HEK293 (cell line): ENCODE measurements around the gene CCDC117.

Experiments used
- CTCF ChIA-PET: fragments of 350-600 bp; formaldehyde crosslinking; extraction: SDS; loops from one replicate; lab custom pipeline; 2021; ENCODE audit warnings: antibody characterized with exemption; lab: Yijun Ruan, JAX
- POLR2A ChIA-PET: fragments of 300-600 bp; formaldehyde crosslinking; extraction: SDS; loops from one replicate; lab custom pipeline; 2020; ENCODE audit warnings: antibody characterized with exemption, inconsistent platforms; lab: Yijun Ruan, JAX
- H3K27ac ChIP-seq: fragments of 200-500 bp; sonication (Bioruptor generic); 2 replicates; pipeline ENCODE4 v1.5.1; 2014; ENCODE audit warnings: low read depth, low read length, control low read depth, inconsistent platforms; ENCODE audit errors: extremely low read depth
- H3K36me3 ChIP-seq, 2 experiments: fragments of 200-500 bp in 1 of 2; sonication (Bioruptor generic) in 1 of 2; 1 replicate in 1 of 2; 2 replicates in 1 of 2; pipeline ENCODE4 v1.5.1; 2014 to 2017; ENCODE audit warnings: inconsistent platforms in 2 of 2, low read length in 2 of 2; ENCODE audit not compliant: control insufficient read depth in 2 of 2, insufficient read depth in 1 of 2
- H3K4me1 ChIP-seq: fragments of 200-500 bp; sonication (Bioruptor generic); 2 replicates; pipeline ENCODE4 v1.5.1; 2014; ENCODE audit warnings: mild to moderate bottlenecking, low read length, inconsistent platforms; ENCODE audit not compliant: control insufficient read depth, insufficient read depth
- H3K4me3 ChIP-seq: 2 replicates; pipeline ENCODE4 v1.5.1; 2011; ENCODE audit warnings: low read depth, mild to moderate bottlenecking, control low read depth, low read length, moderate library complexity
- H3K9me3 ChIP-seq: fragments of 200-500 bp; sonication (Bioruptor generic); 2 replicates; pipeline ENCODE4 v1.5.1; 2014; ENCODE audit warnings: low read depth, low read length, inconsistent platforms; ENCODE audit not compliant: control insufficient read depth, insufficient read depth
- BCL11B ChIP-seq: fragments of 450-650 bp; formaldehyde crosslinking; IDR thresholded peaks from 2 replicates; pipeline ENCODE4 v1.5.1; 2016; ENCODE audit warnings: low read depth, missing biosample characterization, missing genetic modification characterization
- MEIS1 ChIP-seq: sonication (generic); formaldehyde crosslinking; IDR thresholded peaks from 2 replicates; pipeline ENCODE4 v1.8.1; 2022; ENCODE audit warnings: missing genetic modification reagents, mild to moderate bottlenecking, borderline replicate concordance
- MZF1 ChIP-seq: fragments of 450-650 bp; formaldehyde crosslinking; IDR thresholded peaks from 2 replicates; pipeline ENCODE4 v1.5.1; 2017; ENCODE audit warnings: missing biosample characterization, missing genetic modification characterization, borderline replicate concordance
- OVOL3 ChIP-seq: fragments of 450-650 bp; formaldehyde crosslinking; IDR thresholded peaks from 2 replicates; pipeline ENCODE4 v1.5.1; 2016; ENCODE audit warnings: missing biosample characterization, missing genetic modification characterization
- PRDM1 ChIP-seq: fragments of 450-650 bp; formaldehyde crosslinking; IDR thresholded peaks from 2 replicates; pipeline ENCODE4; 2016; ENCODE audit warnings: missing biosample characterization, missing genetic modification characterization
- YY1 ChIP-seq: fragments of 450-650 bp; formaldehyde crosslinking; IDR thresholded peaks from 2 replicates; pipeline ENCODE4 v1.5.1; 2018; ENCODE audit warnings: missing biosample characterization, missing genetic modification characterization
- ZFP37 ChIP-seq: fragments of 450-650 bp; formaldehyde crosslinking; IDR thresholded peaks from 2 replicates; pipeline ENCODE4 v1.5.1; 2016; ENCODE audit warnings: missing biosample characterization, missing genetic modification characterization
- ZFP41 ChIP-seq: fragments of 450-650 bp; formaldehyde crosslinking; IDR thresholded peaks from 2 replicates; pipeline ENCODE4 v1.5.1; 2016; ENCODE audit warnings: missing biosample characterization, missing genetic modification characterization, borderline replicate concordance
- ZNF174 ChIP-seq: fragments of 450-650 bp; formaldehyde crosslinking; IDR thresholded peaks from 2 replicates; pipeline ENCODE4 v1.5.0; 2017; ENCODE audit warnings: missing biosample characterization, mild to moderate bottlenecking, missing genetic modification characterization
- ZNF341 ChIP-seq: fragments of 450-650 bp; formaldehyde crosslinking; IDR thresholded peaks from 2 replicates; pipeline ENCODE4; 2016; ENCODE audit warnings: low read depth, missing biosample characterization, missing genetic modification characterization
- ZNF366 ChIP-seq: fragments of 450-650 bp; formaldehyde crosslinking; conservative IDR thresholded peaks from 2 replicates; pipeline ENCODE4 v1.5.1; 2016; ENCODE audit warnings: missing biosample characterization, missing genetic modification characterization
- ZNF37A ChIP-seq: fragments of 450-650 bp; IDR thresholded peaks from 2 replicates; pipeline ENCODE4 v1.5.1; 2018; ENCODE audit warnings: missing biosample characterization, missing genetic modification characterization
- ZNF548 ChIP-seq: fragments of 450-650 bp; formaldehyde crosslinking; IDR thresholded peaks from 2 replicates; pipeline ENCODE4 v1.5.1; 2016; ENCODE audit warnings: missing biosample characterization, missing genetic modification characterization
- ZNF555 ChIP-seq: fragments of 450-650 bp; formaldehyde crosslinking; conservative IDR thresholded peaks from 2 replicates; pipeline ENCODE4 v1.5.1; 2017; ENCODE audit warnings: missing biosample characterization, mild to moderate bottlenecking, missing genetic modification characterization, inconsistent platforms
- ZNF692 ChIP-seq: fragments of 450-650 bp; formaldehyde crosslinking; IDR thresholded peaks from 2 replicates; pipeline ENCODE4 v1.5.1; 2016; ENCODE audit warnings: missing biosample characterization, missing genetic modification characterization

CCDC117 gene

DNA sequence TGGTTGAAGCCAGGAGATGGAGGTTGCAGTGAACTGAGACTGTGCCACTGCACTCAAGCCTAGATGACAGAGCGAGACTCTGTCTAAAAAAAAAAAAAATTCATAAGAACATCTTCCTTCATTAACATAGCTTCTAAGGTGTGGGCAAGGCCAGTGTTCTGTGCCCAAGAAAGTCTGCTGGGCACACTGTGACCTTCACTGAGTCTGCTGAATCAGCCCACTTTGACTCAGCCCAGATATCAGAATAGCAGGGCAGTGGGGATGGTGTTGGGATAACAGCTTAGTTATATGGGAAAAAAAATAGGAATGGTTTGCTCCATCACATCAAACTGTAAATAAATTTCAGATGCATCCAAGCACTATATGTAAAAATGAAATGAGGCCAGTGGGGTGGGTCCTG lies 60.2 kb downstream of the CCDC117 start:
- H3K4me3 ChIP-seq: no peak overlapping the region
- no peaks in the 10 kb centered on the region; a peak in 1 of 3 replicates for H3K36me3 ChIP-seq
- POLR2A ChIA-PET: interaction anchor here (0.7 kb wide), 1 partner anchor 32 kb away, joined by 4 read pairs; the partner anchor contains the start of gene XBP1
- H3K27ac ChIP-seq: no peak overlapping the region
- H3K9me3 ChIP-seq: no peaks in the 10 kb centered on the region
- TF ChIP-seq ZNF692 (no peak), BCL11B (no peak), MEIS1 (CRISPR knock-in tag) (no peak)
- CTCF ChIA-PET: interaction anchor here (0.7 to 6.1 kb wide), 5 partner anchors 30 to 249 kb away, joined by 3 to 131 read pairs (median 3); no protein-coding TSS in a partner anchor
- no peaks in the 10 kb centered on the region for H3K4me1 ChIP-seq

DNA sequence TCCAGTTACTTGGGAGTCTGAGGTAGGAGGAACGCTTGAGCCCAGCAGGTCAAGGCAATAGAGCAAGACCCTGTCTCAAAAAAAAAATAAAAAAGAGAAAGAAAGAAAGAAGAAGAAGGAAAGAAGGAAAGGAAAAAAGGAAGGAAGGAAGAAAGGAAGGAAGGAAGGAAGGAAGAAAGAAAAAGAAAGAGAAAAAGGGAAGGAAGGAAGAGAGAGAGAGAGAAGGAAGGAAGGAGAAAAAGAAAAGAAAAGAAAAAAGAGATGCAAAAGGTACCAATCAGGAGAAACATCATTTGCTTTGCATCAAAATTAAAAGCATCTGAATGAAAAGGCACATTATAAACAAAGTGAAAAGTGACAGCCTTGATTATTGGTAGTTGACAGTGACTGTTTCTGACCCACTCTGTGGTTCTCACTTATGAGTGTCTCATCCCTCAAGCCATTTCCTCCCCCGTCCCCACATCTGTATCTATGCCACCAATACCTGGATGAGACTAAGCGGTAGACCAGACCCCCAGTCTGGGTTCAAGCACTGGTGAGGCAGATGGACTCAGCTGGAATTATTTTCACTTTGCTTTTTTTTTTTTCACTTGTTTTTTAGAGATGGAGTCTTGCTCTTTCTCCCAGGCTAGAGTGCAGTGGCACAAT lies 60.9 kb downstream of the CCDC117 start:
- Histone ChIP-seq H3K4me1 (no peaks in the 10 kb centered on the region), H3K36me3 (no peaks in the 10 kb centered on the region; a peak in 1 of 3 replicates), H3K4me3 (no peak overlapping the region), H3K9me3 (no peaks in the 10 kb centered on the region), H3K27ac (no peak overlapping the region)
- TF ChIP-seq OVOL3 (tag by site-specific recombination): no peak
- no peak for TF ChIP-seq ZFP41 (tag by site-specific recombination)
- no peak for TF ChIP-seq ZNF555 (tag by site-specific recombination)
- TF ChIP-seq MZF1: no peak
- TF ChIP-seq MEIS1 (CRISPR knock-in tag): no peak
- peak; percentile 43; the same call in 1 of the 2 replicates for TF ChIP-seq PRDM1
- no peak for TF ChIP-seq ZNF341 (tag by site-specific recombination)
- TF ChIP-seq ZNF366 (tag by site-specific recombination): peak; percentile 94
- TF ChIP-seq ZNF548 (tag by site-specific recombination): no peak
- ChIA-PET POLR2A (no interaction called here), CTCF (interaction anchor here (0.7 to 0.9 kb wide), 2 partner anchors 234 to 250 kb away, joined by 3 to 7 read pairs; no protein-coding TSS in a partner anchor)

DNA sequence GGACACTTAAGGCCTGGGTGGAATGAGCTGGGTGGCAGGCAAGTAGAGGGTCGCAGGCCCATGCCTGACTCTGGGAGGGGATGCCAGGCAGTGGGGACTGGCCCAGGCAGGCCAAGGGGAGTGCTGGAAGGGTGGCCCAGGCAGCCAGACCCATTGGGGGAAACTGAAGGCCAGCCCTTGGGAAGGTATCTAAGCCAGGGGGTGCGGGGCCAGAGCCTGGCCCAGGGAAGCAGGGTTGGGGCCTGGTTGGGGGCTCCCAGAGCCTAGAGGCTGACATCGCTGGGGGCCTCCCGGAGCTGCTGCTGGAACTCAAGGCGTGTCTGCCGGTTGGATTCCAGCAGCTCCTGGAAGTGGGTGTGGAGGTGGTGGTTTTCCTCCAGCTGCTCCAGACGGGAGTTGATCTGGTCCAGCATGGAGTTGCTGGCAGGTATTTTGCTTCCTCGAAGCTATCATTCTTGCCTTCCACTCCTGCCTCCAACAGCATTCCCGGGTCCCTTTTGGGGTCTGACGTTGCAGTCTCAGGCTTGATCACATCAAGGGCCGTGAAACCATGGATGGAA lies 63.2 kb downstream of the CCDC117 start:
- ChIA-PET CTCF (interaction anchor here (0.7 to 2.3 kb wide), 5 partner anchors 12 to 816 kb away, joined by 4 to 6 read pairs (median 5); no protein-coding TSS in a partner anchor), POLR2A (interaction anchor here (0.5 to 0.6 kb wide), 3 partner anchors 45 to 217 kb away, joined by 3 to 5 read pairs (median 4); no protein-coding TSS in a partner anchor)
- Histone ChIP-seq H3K4me3 (no peak overlapping the region), H3K9me3 (no peaks in the 10 kb centered on the region), H3K27ac (no peak overlapping the region), H3K4me1 (no peaks in the 10 kb centered on the region), H3K36me3 (no peaks in the 10 kb centered on the region; a peak in 1 of 3 replicates)
- TF ChIP-seq ZNF37A (no peak), ZFP37 (tag by site-specific recombination) (no peak)

DNA sequence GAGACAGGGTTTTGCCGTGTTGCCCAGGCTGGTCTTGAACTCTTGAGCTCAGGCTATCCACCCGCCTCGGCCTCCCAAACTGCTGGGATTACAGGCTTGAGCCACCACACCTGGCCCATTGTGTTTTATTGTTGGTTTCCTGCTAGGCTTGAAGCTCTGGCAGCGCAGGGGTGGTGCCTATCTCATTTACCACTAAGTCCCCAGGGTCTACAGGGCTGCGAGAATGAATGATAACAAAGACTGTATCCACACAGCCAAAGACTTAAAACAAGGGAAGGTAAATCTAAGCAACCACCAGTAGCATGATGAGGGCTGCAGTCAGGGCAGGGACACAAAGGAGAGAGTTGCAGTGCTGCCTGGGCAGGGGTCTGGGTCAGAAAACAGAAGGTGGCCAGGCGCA lies 65.1 kb downstream of the CCDC117 start:
- H3K27ac ChIP-seq: no peak overlapping the region
- CTCF ChIA-PET: interaction anchor here (1.0 to 2.3 kb wide), 4 partner anchors 8 to 236 kb away, joined by 3 to 6 read pairs (median 4); no protein-coding TSS in a partner anchor
- H3K36me3 ChIP-seq: no peaks in the 10 kb centered on the region
- H3K4me3 ChIP-seq: no peak overlapping the region
- no peak for TF ChIP-seq ZNF174
- TF ChIP-seq YY1: no peak
- TF ChIP-seq, all 188 proteins: peak for 0
- POLR2A ChIA-PET: no interaction called here
- Histone ChIP-seq H3K9me3 (no peaks in the 10 kb centered on the region), H3K4me1 (no peaks in the 10 kb centered on the region)
